ENCODE data around the gene COL11A2. TPM values are rescaled to one million over a fixed set of nuclear protein-coding genes. Genes with fewer than 3 reads are reported as not detected.

The COL11A2 gene
- total and polyA plus RNA-seq, 2 donors (not counting 3 experiments of a cell fraction or from before 2014, with no cell fraction given): 0.65 to 1.3 TPM

DNA sequence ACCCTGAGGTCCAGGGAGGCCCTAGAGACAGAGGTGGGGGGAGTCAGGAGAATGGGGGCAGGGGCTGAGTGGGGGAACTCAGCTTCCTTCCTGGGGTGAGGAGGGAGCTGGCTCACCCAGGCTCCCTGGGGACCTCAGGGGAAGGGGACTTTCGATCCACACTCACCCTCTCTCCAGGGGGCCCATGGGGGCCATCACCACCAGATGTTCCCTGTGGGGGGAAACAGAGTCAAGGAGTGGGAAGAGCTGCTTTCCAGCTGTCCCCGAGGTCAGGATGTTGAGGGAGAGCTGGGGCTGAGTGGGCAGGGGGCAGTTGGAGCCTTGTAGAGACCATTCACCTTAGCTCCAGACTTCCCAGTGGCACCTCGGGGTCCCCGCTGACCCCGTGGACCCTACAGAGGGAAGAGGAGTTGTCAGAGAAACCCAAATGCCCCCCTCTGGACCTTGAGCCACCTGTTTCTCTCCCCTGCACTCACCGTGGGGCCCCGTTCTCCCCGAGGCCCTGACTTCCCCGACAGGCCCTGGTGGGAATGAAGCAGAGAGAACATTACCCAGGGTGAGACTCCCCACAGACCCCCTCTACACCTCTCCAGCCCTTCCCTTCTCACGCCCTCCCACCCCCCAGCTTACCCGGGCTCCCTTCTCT, 18.6 kb downstream of the COL11A2 start:
- no peaks in the 10 kb centered on the region for H3K36me3 ChIP-seq (ENCODE audit: control insufficient read depth in 2 of 2, extremely low read depth in 1 of 2, insufficient read depth in 2 of 2, low read length in 2 of 2)
- DNase-seq (ENCODE audit: low read depth, low spot score): no peak
- POLR2A ChIA-PET: no interaction called here
- no peaks in the 10 kb centered on the region for H3K4me1 ChIP-seq (ENCODE audit: control insufficient read depth, extremely low read depth, insufficient read depth, low read length)
- H3K4me3 ChIP-seq (replicated peaks in 1 of 3; ENCODE audit: insufficient read depth in 1 of 3, low read depth in 1 of 3, low read length in 3 of 3): no peak overlapping the region
- FAIRE-seq: no peak
- BruUV-seq (replicated peaks): no TSS peak
- H3K9ac ChIP-seq (replicated peaks; ENCODE audit: extremely low read depth, insufficient read depth, low read length): no peak overlapping the region
- no peaks in the 10 kb centered on the region for H3K9me3 ChIP-seq (replicated peaks; ENCODE audit: control insufficient read depth, insufficient read depth, low read length)
- no peak overlapping the region for H2AFZ ChIP-seq (ENCODE audit: low read depth, low read length)
- no peak overlapping the region for H3K4me2 ChIP-seq (ENCODE audit: insufficient read depth, low read length)
- H3K27me3 ChIP-seq (ENCODE audit: control insufficient read depth in 2 of 2, insufficient read depth in 2 of 2, low read length in 2 of 2): no peaks in the 10 kb centered on the region
- CTCF ChIA-PET: interaction anchor here (0.7 to 3.0 kb wide), 7 partner anchors 14 to 240 kb away, joined by 3 to 19 read pairs (median 10); no protein-coding TSS in a partner anchor
- TF ChIP-seq, protein P1, sequence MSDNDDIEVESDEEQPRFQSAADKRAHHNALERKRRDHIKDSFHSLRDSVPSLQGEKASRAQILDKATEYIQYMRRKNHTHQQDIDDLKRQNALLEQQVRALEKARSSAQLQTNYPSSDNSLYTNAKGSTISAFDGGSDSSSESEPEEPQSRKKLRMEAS (IDR thresholded peaks at IDR 0.05; ENCODE audit: insufficient read depth, insufficient read length): no peak
- TF ChIP-seq, protein P2, sequence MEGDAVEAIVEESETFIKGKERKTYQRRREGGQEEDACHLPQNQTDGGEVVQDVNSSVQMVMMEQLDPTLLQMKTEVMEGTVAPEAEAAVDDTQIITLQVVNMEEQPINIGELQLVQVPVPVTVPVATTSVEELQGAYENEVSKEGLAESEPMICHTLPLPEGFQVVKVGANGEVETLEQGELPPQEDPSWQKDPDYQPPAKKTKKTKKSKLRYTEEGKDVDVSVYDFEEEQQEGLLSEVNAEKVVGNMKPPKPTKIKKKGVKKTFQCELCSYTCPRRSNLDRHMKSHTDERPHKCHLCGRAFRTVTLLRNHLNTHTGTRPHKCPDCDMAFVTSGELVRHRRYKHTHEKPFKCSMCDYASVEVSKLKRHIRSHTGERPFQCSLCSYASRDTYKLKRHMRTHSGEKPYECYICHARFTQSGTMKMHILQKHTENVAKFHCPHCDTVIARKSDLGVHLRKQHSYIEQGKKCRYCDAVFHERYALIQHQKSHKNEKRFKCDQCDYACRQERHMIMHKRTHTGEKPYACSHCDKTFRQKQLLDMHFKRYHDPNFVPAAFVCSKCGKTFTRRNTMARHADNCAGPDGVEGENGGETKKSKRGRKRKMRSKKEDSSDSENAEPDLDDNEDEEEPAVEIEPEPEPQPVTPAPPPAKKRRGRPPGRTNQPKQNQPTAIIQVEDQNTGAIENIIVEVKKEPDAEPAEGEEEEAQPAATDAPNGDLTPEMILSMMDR (IDR thresholded peaks at IDR 0.05; ENCODE audit: extremely low read depth in 1 of 2, insufficient read depth in 1 of 2, low read depth in 1 of 2, low read length in 2 of 2): no peak
- TF ChIP-seq GATA2 (IDR thresholded peaks at IDR 0.05; ENCODE audit: insufficient read depth, insufficient read length, low read depth, low read length) (no peak), POLR2A (IDR thresholded peaks at IDR 0.05; ENCODE audit: low read depth, low read length) (no peak), JUN (IDR thresholded peaks at IDR 0.05; ENCODE audit: borderline replicate concordance, insufficient read depth, insufficient read length, low read depth) (no peak), EZH2 (IDR thresholded peaks at IDR 0.05; ENCODE audit: borderline replicate concordance, low read depth, low read length, severe bottlenecking) (no peak), MYC (IDR thresholded peaks at IDR 0.05; ENCODE audit: low read depth, low read length) (no peak), FOS (IDR thresholded peaks at IDR 0.05; ENCODE audit: borderline replicate concordance, insufficient read depth, low read length) (no peak), POLR2AphosphoS5 (IDR thresholded peaks at IDR 0.05; ENCODE audit: insufficient read depth, low read depth, low read length) (no peak)
- intact Hi-C loops (cut with micrococcal nuclease): no loop called here
- H3K79me2 ChIP-seq (ENCODE audit: control insufficient read depth, insufficient read depth, low read length): no peaks in the 10 kb centered on the region
- H3K9me1 ChIP-seq (replicated peaks; ENCODE audit: control insufficient read depth, extremely low read depth, insufficient read depth, low read length): no peaks in the 10 kb centered on the region
- dilution Hi-C loops (cut with MboI; ENCODE audit: extremely low pct_ligation_motif_present, low sequenced_read_pairs): no loop called here
- H3K27ac ChIP-seq (ENCODE audit: insufficient read depth, low read depth, low read length): no peak overlapping the region
- H4K20me1 ChIP-seq (replicated peaks; ENCODE audit: control insufficient read depth, extremely low read depth, insufficient read depth, low read length): no peaks in the 10 kb centered on the region

All from endothelial cell of umbilical vein (primary cell).